A673 (cell line): ENCODE data around the gene PLA2G12A. TPM values are rescaled to one million over a fixed set of nuclear protein-coding genes. Genes with fewer than 3 reads are reported as not detected.
A peak's percentile ranks its signal among the peaks of the same experiment; 100 is the strongest.

ENCODE experiments used
- BruUV-seq: library from RNA; stranded (reverse); fragments of 400-500 nt; replicated peaks from 2 replicates; lab custom pipeline; 2021; lab: Mats Ljungman, UMichigan
- CTCF ChIA-PET: fragments of 300-600 bp; sonication (Branson Sonifier 250); formaldehyde crosslinking; loops from one replicate; lab custom pipeline; 2022; ENCODE audit warnings: antibody characterized with exemption; lab: Charles Lee
- POLR2A ChIA-PET: fragments of 300-600 bp; sonication (Branson Sonifier 250); formaldehyde crosslinking; loops from one replicate; lab custom pipeline; 2022; ENCODE audit warnings: antibody characterized with exemption; ENCODE audit not compliant: low non-redundant PET; lab: Charles Lee
- DNase-seq: peaks from one replicate; pipeline ENCODE4 v3.0.0-alpha.2; 2015; ENCODE audit warnings: low spot score
- H3K27ac ChIP-seq: fragments of 200-600 bp; sonication (generic); 2 replicates; pipeline ENCODE4 v1.5.1; 2016; ENCODE audit warnings: mixed run types, low read depth, mild to moderate bottlenecking, mixed read lengths, antibody characterized with exemption, low read length; ENCODE audit not compliant: poor library complexity, severe bottlenecking
- H3K27me3 ChIP-seq: fragments of 200-600 bp; sonication (generic); replicated peaks from 2 replicates; pipeline ENCODE4 v1.6.1; 2017; ENCODE audit warnings: mixed run types, low read depth, mild to moderate bottlenecking, mixed read lengths, antibody characterized with exemption, low read length; ENCODE audit not compliant: insufficient read depth, poor library complexity
- H3K36me3 ChIP-seq: fragments of 200-600 bp; sonication (generic); 2 replicates; pipeline ENCODE4 v1.6.1; 2016; ENCODE audit warnings: mixed run types, mild to moderate bottlenecking, mixed read lengths, antibody characterized with exemption, low read length; ENCODE audit not compliant: insufficient read depth, poor library complexity, severe bottlenecking
- H3K4me1 ChIP-seq: fragments of 200-600 bp; sonication (generic); 2 replicates; pipeline ENCODE4 v1.6.1; 2017; ENCODE audit warnings: mixed run types, mild to moderate bottlenecking, mixed read lengths, antibody characterized with exemption, low read length; ENCODE audit not compliant: insufficient read depth, poor library complexity, severe bottlenecking
- H3K4me3 ChIP-seq: fragments of 200-600 bp; sonication (generic); 2 replicates; pipeline ENCODE4 v1.5.1; 2016; ENCODE audit warnings: low read depth, mixed run types, mild to moderate bottlenecking, mixed read lengths, low read length; ENCODE audit not compliant: poor library complexity, severe bottlenecking
- H3K9me3 ChIP-seq: fragments of 200-600 bp; sonication (generic); 2 replicates; pipeline ENCODE4 v1.6.1; 2016; ENCODE audit warnings: mixed run types, low read depth, mild to moderate bottlenecking, mixed read lengths, antibody characterized with exemption, low read length; ENCODE audit not compliant: poor library complexity, severe bottlenecking
- EZH2 ChIP-seq: fragments of 200-600 bp; sonication (generic); IDR thresholded peaks from 2 replicates; pipeline ENCODE4 v1.6.1; 2017; ENCODE audit warnings: borderline replicate concordance, low read depth, mild to moderate bottlenecking, mixed read lengths, antibody characterized with exemption, low read length; ENCODE audit not compliant: poor library complexity, severe bottlenecking
- intact Hi-C: fragments of 100-400 bp; cut with micrococcal nuclease; formaldehyde crosslinking; loops from one replicate; pipeline ENCODE4 v1.10.0; 2022; ENCODE audit not compliant: unreplicated experiment
- total RNA-seq: library from RNA; stranded (reverse); gene quantifications from 2 replicates; pipeline ENCODE4 v1.2.3, GENCODE V29; 2021
- TF ChIP-seq, protein P1 (sequence below): fragments of 300-800, 200-600 bp; sonication (generic); conservative IDR thresholded peaks from 2 replicates; pipeline ENCODE4 v1.5.1; 2017; ENCODE audit warnings: low read depth, mild to moderate bottlenecking, antibody characterized with exemption, low read length, moderate library complexity, mixed read lengths

The PLA2G12A gene
- total RNA-seq, 1 experiment from 2014 or later: 34.5 TPM

DNA sequence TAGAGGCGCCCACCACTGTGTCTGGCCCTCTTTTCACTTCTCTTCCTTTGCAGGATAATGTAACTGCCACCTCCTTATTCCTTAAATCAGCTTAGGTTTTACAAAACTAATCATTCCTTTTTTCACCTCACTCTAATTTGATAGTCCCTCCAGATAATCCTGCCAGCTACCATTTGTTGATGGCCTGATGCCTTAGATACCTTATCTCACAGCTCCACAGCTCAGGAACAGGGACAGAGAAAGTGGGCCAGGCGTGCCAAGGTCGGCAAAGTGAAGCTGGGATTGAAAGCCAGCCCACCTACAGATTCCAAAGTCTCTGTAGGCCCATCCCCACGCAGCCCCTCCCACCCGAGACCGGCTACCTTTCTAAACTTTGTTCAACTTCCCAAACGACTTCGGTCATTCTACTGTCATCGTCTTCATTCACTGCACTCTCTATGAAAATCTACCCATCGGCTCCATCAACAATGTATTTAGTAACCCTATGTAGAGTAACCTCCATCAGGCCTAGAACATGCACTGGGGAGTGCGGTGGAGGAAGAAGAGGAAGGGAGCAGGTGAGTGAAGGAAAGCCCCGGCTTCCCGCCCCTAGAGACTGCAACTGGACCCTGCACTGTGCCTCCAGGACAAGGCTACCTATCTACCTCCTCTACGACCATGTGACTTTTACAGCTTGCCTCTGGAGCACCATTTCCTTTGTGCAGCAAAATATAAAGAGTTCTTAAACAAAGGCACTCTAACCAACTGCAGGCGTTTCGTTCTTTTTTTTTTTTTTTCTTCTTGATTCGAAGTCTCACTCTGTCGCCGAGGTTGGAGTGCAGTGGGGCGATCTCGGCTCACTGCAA, 28.1 kb downstream of the PLA2G12A start:
- peak overlapping the region; percentile 90 for H3K27ac ChIP-seq
- CTCF ChIA-PET: interaction anchor here (0.8 to 1.7 kb wide), 3 partner anchors 19 to 269 kb away, joined by 3 to 7 read pairs (median 5); no protein-coding TSS in a partner anchor
- BruUV-seq: no TSS peak

DNA sequence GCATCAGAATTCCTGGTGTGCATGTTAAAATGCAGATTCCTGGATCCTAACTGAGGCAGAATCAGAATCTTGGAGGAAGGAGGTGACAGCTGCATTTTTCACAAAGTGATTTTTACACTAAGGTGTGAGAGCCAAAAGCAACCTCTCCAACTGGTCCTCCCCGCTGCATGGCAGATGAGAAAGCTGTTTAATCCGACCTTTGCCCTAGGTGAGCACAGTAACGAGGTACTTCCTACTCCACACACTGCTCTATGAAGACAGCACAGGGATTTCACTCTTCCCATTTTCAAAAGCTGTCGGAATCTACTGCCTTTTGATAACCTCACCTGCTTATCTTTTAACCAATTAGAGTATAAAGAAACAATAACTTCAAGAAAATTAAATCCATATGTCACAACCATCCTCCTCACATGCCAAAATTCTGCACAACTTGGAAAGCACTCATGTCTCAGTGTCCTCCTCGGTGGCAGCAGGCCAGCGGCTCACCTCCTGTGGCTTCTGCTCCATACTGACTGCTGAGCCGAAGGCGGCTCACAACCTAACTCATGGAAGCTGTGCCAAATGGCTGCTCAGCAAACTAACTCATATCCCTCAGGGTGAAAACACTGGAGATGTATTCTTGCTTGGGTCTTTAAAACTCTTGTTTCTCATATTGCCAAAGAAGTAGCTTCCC, 30.2 kb downstream of the PLA2G12A start:
- intact Hi-C loops: loop anchor here (5.0 to 10.0 kb wide), 2 partner anchors 118 to 275 kb away; partner anchors contain the start of gene GAR1
- CTCF ChIA-PET: no interaction called here
- Histone ChIP-seq H3K36me3 (peaks cover 16% of the 10 kb centered on the region), H3K27me3 (no peaks in the 10 kb centered on the region), H3K4me1 (peaks cover 16% of the 10 kb centered on the region), H3K4me3 (no peak overlapping the region), H3K9me3 (no peaks in the 10 kb centered on the region), H3K27ac (no peak overlapping the region)
- BruUV-seq: no TSS peak
- TF ChIP-seq, protein P1, sequence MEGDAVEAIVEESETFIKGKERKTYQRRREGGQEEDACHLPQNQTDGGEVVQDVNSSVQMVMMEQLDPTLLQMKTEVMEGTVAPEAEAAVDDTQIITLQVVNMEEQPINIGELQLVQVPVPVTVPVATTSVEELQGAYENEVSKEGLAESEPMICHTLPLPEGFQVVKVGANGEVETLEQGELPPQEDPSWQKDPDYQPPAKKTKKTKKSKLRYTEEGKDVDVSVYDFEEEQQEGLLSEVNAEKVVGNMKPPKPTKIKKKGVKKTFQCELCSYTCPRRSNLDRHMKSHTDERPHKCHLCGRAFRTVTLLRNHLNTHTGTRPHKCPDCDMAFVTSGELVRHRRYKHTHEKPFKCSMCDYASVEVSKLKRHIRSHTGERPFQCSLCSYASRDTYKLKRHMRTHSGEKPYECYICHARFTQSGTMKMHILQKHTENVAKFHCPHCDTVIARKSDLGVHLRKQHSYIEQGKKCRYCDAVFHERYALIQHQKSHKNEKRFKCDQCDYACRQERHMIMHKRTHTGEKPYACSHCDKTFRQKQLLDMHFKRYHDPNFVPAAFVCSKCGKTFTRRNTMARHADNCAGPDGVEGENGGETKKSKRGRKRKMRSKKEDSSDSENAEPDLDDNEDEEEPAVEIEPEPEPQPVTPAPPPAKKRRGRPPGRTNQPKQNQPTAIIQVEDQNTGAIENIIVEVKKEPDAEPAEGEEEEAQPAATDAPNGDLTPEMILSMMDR: no peak
- no peak for TF ChIP-seq EZH2
- peak; percentile 65 for DNase-seq
- POLR2A ChIA-PET: no interaction called here

More for the DNA sequence above, 28.1 kb downstream of the PLA2G12A start:
- TF ChIP-seq, protein P1: no peak
- TF ChIP-seq EZH2: no peak
- H3K27me3 ChIP-seq: no peaks in the 10 kb centered on the region
- peaks cover 17% of the 10 kb centered on the region for H3K4me1 ChIP-seq
- intact Hi-C loops: loop anchor here (2.0 to 10.0 kb wide), 3 partner anchors 103 to 273 kb away; partner anchors contain the start of gene GAR1
- no peaks in the 10 kb centered on the region for H3K9me3 ChIP-seq
- H3K4me3 ChIP-seq: peak overlapping the region; percentile 91
- H3K36me3 ChIP-seq: peaks cover 8% of the 10 kb centered on the region
- no peak for DNase-seq
- POLR2A ChIA-PET: interaction anchor here (0.6 kb wide), 1 partner anchor 113 kb away, joined by 3 read pairs; no protein-coding TSS in a partner anchor

DNA sequence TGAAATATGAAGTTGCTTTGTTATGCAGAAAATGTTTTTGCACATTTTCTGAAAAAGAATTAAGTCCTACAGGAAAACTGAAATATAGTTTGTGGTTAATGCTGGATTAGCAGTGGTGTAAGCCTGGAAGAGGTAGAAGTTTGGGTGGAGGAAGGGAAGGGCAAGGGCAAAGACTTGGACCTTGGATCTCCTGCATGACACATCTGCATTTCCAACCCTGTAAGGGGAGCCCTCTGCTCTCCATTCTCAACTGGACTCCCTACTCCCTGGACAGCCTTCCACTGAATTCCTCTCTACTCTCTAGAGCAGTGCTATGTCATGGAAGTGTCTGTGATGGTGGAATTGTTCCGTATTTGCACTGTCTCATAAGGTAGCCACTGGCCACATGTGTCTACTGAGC, 31.2 kb downstream of the PLA2G12A start:
- ChIA-PET CTCF (interaction anchor here (0.5 kb wide), 1 partner anchor 28 kb away, joined by 4 read pairs; no protein-coding TSS in a partner anchor), POLR2A (no interaction called here)
- Histone ChIP-seq H3K27me3 (no peaks in the 10 kb centered on the region), H3K27ac (no peak overlapping the region), H3K4me1 (peaks cover 7% of the 10 kb centered on the region), H3K9me3 (no peaks in the 10 kb centered on the region), H3K4me3 (no peak overlapping the region), H3K36me3 (peaks cover 25% of the 10 kb centered on the region)
- BruUV-seq: no TSS peak
- TF ChIP-seq EZH2: no peak
- TF ChIP-seq, protein P1: no peak
- intact Hi-C loops: no loop called here
- DNase-seq: no peak
